ENCODE results near the gene IQCE. TPM values are rescaled to one million over a fixed set of nuclear protein-coding genes. Genes with fewer than 3 reads are reported as not detected.

Gene IQCE
- total RNA-seq, 4 donors from 2014 or later, result 16.8 to 46.9 (median 26.9) TPM

DNA sequence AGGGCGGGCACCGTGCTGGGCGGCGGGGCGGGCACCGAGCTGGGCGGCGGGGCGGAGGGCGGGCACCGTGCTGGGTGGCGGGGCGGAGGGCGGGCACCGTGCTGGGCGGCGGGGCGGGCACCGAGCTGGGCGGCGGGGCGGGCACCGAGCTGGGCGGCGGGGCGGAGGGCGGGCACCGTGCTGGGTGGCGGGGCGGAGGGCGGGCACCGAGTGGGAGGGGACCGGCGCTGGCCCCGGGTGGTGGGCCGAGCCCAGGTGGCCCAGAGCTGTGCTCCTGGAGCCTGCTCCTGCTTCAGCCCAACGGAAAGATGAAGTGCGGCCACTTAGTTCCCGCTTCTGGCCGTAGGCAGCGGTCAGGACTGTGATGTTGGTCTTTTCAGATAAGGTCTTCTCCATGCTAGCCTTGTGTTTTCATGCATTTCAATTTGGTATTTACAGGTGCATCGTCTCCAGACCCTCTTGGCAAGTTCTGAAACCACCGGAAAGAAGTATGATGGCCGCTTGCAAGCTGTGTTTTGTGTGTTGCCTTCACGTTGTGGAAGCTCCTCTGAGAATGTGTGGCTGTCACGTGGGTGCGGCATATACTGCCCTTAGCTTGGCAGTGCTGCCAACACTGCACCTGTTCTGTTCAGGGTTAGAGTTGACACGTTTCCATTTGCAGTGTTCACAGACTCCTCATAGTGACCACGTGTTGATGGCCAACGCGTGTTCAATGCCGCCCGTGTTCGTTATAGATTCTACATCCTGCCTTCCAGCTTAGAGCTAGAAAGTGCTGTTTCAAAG is 25.2 kb downstream of the IQCE start:
- DNase-seq (ENCODE audit: low spot score in 2 of 2), result no peak
- 92 to 96% methylated on average over 32 to 34 of the region's 54 CpGs for WGBS, 2 donors
- peaks cover 0 to 80% (median 0%) of the 10 kb centered on the region in 3 donors for H3K36me3 ChIP-seq

GRCh38 chr7:2585446-2585845 is 26.7 kb downstream of the IQCE start:
- 87 to 90% methylated on average over 18 to 19 of the region's 19 CpGs for WGBS, 2 donors
- H3K27me3 ChIP-seq, result no peaks in the 10 kb centered on the region

More for the DNA sequence above, 25.2 kb downstream of the IQCE start:
- TF ChIP-seq POLR2A (IDR thresholded peaks at IDR 0.05) (no peak), EP300 (IDR thresholded peaks at IDR 0.05) (no peak)
- no peak overlapping the region for H3K27ac ChIP-seq
- H3K4me1 ChIP-seq, result no peaks in the 10 kb centered on the region
- no peak overlapping the region for H3K4me3 ChIP-seq
- H3K9me3 ChIP-seq, result no peaks in the 10 kb centered on the region
- no peaks in the 10 kb centered on the region for H3K27me3 ChIP-seq

GRCh38 chr7:2586326-2587020 is 27.7 kb downstream of the IQCE start:
- no peak for TF ChIP-seq CTCF (IDR thresholded peaks at IDR 0.05)
- TF ChIP-seq POLR2A (IDR thresholded peaks at IDR 0.05), result no peak
- no peak for TF ChIP-seq EP300 (IDR thresholded peaks at IDR 0.05)
- Histone ChIP-seq H3K36me3 (peaks cover 0 to 86% (median 0%) of the 10 kb centered on the region in 3 donors), H3K27me3 (no peaks in the 10 kb centered on the region), H3K4me1 (no peaks in the 10 kb centered on the region), H3K9me3 (no peaks in the 10 kb centered on the region), H3K4me3 (no peak overlapping the region), H3K27ac (no peak overlapping the region)
- WGBS, 2 donors, result 91 to 92% methylated on average over 24 of the region's 24 CpGs
- DNase-seq (ENCODE audit: low spot score in 2 of 2), result no peak

More at GRCh38 chr7:2585446-2585845, 26.7 kb downstream of the IQCE start:
- Histone ChIP-seq H3K4me3 (no peak overlapping the region), H3K4me1 (no peaks in the 10 kb centered on the region), H3K27ac (no peak overlapping the region), H3K9me3 (no peaks in the 10 kb centered on the region), H3K36me3 (peaks cover 0 to 84% (median 0%) of the 10 kb centered on the region in 3 donors)
- TF ChIP-seq POLR2A (IDR thresholded peaks at IDR 0.05) (no peak), EP300 (IDR thresholded peaks at IDR 0.05) (no peak), CTCF (IDR thresholded peaks at IDR 0.05) (no peak)
- no peak for DNase-seq (ENCODE audit: low spot score in 2 of 2)

DNA sequence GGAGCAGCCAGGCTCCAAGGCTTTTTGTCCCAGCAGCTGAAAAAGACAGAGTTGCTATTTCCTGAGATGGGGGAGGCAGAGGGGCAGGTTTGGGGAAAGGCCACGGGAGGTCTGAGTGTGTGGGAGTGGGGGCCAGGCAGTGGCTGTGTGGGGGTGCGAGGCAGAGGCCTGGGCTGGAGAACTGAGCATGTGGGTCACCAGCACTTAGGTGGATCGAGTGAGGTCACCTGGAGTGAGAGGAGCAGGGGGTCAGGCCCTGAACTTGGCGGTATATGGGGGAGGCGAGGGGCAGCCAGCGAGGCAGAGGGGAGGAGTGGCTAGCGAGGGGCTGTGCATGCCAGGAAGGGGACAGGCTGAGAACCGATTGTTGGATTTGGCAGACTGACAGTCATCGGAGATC is 28.4 kb downstream of the IQCE start:
- Histone ChIP-seq H3K4me3 (no peak overlapping the region), H3K36me3 (peaks cover 0 to 86% (median 0%) of the 10 kb centered on the region in 3 donors), H3K9me3 (no peaks in the 10 kb centered on the region), H3K4me1 (no peaks in the 10 kb centered on the region), H3K27ac (no peak overlapping the region), H3K27me3 (no peaks in the 10 kb centered on the region)
- no peak for DNase-seq (ENCODE audit: low spot score in 2 of 2)
- TF ChIP-seq POLR2A (IDR thresholded peaks at IDR 0.05) (no peak), EP300 (IDR thresholded peaks at IDR 0.05) (no peak), CTCF (IDR thresholded peaks at IDR 0.05) (no peak)
- WGBS, 2 donors, result 78 to 83% methylated on average over 9 of the region's 9 CpGs

- DNase-seq (ENCODE audit: low spot score in 2 of 2), result no peak
- Histone ChIP-seq H3K4me3 (no peak overlapping the region), H3K4me1 (no peaks in the 10 kb centered on the region), H3K9me3 (no peaks in the 10 kb centered on the region), H3K36me3 (peaks cover 0 to 88% (median 0%) of the 10 kb centered on the region in 3 donors), H3K27me3 (no peaks in the 10 kb centered on the region), H3K27ac (no peak overlapping the region)
- no peak for TF ChIP-seq EP300 (IDR thresholded peaks at IDR 0.05)
- TF ChIP-seq POLR2A (IDR thresholded peaks at IDR 0.05), result no peak
- TF ChIP-seq CTCF (IDR thresholded peaks at IDR 0.05), result no peak
- WGBS, 2 donors, result 93% methylated on average over 18 to 21 of the region's 21 CpGs
Measured at GRCh38 chr7:2587778-2588177, 29.0 kb downstream of the IQCE start.
